Stomach (tissue), 4 donors: ENCODE results near the gene TMPRSS4.
"Not testable (repeated sequence)": the region's sequence is repeated elsewhere in the genome, so short reads cannot be mapped to it uniquely, and the experiment has no call there.

ENCODE experiments used
- POLR2A ChIP-seq, 4 donors: fragments of 450-650 bp; IDR thresholded peaks; one replicate each; pipeline ENCODE4 v1.6.1; 2016; ENCODE audit warnings: antibody characterized with exemption in 4 of 4, control low read depth in 2 of 4, mild to moderate bottlenecking in 1 of 4, moderate library complexity in 1 of 4
- TF ChIP-seq, protein P1 (sequence below), 7 experiments: fragments of 450-650 bp in 4 of 7; fragments of 200-600 bp in 3 of 7; sonication (generic) in 3 of 7; IDR thresholded peaks; one replicate each; pipeline ENCODE4 v1.5.1; 2016 to 2019; ENCODE audit warnings: antibody characterized with exemption in 7 of 7, control low read depth in 2 of 7, mild to moderate bottlenecking in 1 of 7

DNA sequence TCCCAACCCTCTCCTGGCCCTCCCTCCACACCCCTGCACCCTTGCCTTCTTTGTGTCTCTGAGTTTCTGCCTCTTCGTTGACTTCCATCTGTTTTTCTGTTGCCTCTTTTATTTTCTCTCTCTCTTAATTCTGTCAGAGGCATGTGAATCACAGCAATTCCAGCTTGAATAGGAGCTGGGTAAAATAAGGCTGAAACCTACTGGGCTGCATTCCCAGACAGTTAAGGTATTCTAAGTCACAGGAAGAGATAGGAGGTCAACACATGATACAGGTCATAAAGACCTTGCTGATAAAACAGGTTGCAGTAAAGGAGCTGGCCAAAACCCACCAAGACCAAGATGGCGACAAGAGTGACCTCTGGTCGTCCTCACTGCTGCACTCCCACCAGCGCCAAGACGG, 14.2 kb upstream of the TMPRSS4 start:
- not testable (repeated sequence) for TF ChIP-seq POLR2A (IDR thresholded peaks at IDR 0.05)
- TF ChIP-seq, protein P1, sequence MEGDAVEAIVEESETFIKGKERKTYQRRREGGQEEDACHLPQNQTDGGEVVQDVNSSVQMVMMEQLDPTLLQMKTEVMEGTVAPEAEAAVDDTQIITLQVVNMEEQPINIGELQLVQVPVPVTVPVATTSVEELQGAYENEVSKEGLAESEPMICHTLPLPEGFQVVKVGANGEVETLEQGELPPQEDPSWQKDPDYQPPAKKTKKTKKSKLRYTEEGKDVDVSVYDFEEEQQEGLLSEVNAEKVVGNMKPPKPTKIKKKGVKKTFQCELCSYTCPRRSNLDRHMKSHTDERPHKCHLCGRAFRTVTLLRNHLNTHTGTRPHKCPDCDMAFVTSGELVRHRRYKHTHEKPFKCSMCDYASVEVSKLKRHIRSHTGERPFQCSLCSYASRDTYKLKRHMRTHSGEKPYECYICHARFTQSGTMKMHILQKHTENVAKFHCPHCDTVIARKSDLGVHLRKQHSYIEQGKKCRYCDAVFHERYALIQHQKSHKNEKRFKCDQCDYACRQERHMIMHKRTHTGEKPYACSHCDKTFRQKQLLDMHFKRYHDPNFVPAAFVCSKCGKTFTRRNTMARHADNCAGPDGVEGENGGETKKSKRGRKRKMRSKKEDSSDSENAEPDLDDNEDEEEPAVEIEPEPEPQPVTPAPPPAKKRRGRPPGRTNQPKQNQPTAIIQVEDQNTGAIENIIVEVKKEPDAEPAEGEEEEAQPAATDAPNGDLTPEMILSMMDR (IDR thresholded peaks at IDR 0.05): not testable (repeated sequence)
